HCT116 (cell line): Measurements from ENCODE around the gene GNPDA1. TPM values are rescaled to one million over a fixed set of nuclear protein-coding genes. Genes with fewer than 3 reads are reported as not detected.

Source experiments
- ATAC-seq: fragments of 200-7000 bp; cut with Tn5 transposase; 2 replicates; pipeline ENCODE4 v1.9.1; 2020; ENCODE audit warnings: mild to moderate bottlenecking, moderate library complexity
- BruUV-seq: library from RNA; stranded (reverse); fragments of 400-500 nt; replicated peaks from 2 replicates; lab custom pipeline; 2021; lab: Mats Ljungman, UMichigan
- CTCF ChIA-PET: fragments of 300-600 bp; sonication (Branson Sonifier 250); formaldehyde crosslinking; loops from one replicate; lab custom pipeline; 2021; ENCODE audit warnings: antibody characterized with exemption; lab: Charles Lee
- POLR2A ChIA-PET: fragments of 300-600, 350-600 bp; sonication (Branson Sonifier 250); formaldehyde crosslinking; loops from one replicate; lab custom pipeline; 2021; ENCODE audit warnings: antibody characterized with exemption; lab: Charles Lee
- RAD21 ChIA-PET, 2 experiments: fragments of 300-600 bp; sonication (Branson Sonifier 250); formaldehyde crosslinking; loops; one replicate each; lab custom pipeline; 2023; ENCODE audit warnings: low total read pairs in 2 of 2; ENCODE audit not compliant: uncharacterized antibody in 2 of 2, unreplicated experiment in 2 of 2, low non-redundant PET in 1 of 2; lab: Charles Lee
- DNase-seq: peaks from one replicate; pipeline ENCODE4 v3.0.0-alpha.2; 2010; ENCODE audit warnings: low read depth, low spot score
- H2AFZ ChIP-seq: fragments of 200-600 bp; shearing (Covaris generic), sonication (generic); 2 replicates; pipeline ENCODE4 v1.6.1; 2017; ENCODE audit warnings: low read depth, mixed run types, mixed read lengths, antibody characterized with exemption, low read length; ENCODE audit not compliant: poor library complexity, severe bottlenecking
- H3K27ac ChIP-seq: 2 replicates; pipeline ENCODE4 v1.5.1; 2012; ENCODE audit warnings: low read depth, low read length
- H3K27me3 ChIP-seq: fragments of 200-600 bp; sonication (generic); 2 replicates; pipeline ENCODE4 v1.6.1; 2016; ENCODE audit warnings: mixed run types, low read length, mixed read lengths; ENCODE audit not compliant: insufficient read depth
- H3K36me3 ChIP-seq, 2 experiments: fragments of 200-500 bp in 1 of 2; fragments of 200-600 bp in 1 of 2; sonication (Bioruptor generic) in 1 of 2; sonication (generic) in 1 of 2; 2 replicates each; pipeline versions ENCODE4 v1.5.1 to v1.6.1; 2014 to 2016; ENCODE audit warnings: low read length in 2 of 2, inconsistent platforms in 1 of 2, mixed read lengths in 1 of 2, mixed run types in 1 of 2; ENCODE audit not compliant: insufficient read depth in 2 of 2, control insufficient read depth in 1 of 2
- H3K4me1 ChIP-seq, 2 experiments: fragments of 200-600 bp in 1 of 2; sonication (generic) in 1 of 2; 2 replicates each; pipeline versions ENCODE4 v1.5.1 to v1.6.1; 2012 to 2017; ENCODE audit warnings: low read length in 2 of 2, inconsistent platforms in 1 of 2, mild to moderate bottlenecking in 1 of 2, mixed read lengths in 1 of 2, mixed run types in 1 of 2, moderate library complexity in 1 of 2; ENCODE audit not compliant: insufficient read depth in 2 of 2, control insufficient read depth in 1 of 2
- H3K4me2 ChIP-seq: fragments of 200-600 bp; sonication (generic); 2 replicates; pipeline ENCODE4 v1.6.1; 2017; ENCODE audit warnings: mixed run types, low read length, mixed read lengths
- H3K4me3 ChIP-seq, 2 experiments: fragments of 200-600 bp in 1 of 2; sonication (generic) in 1 of 2; replicated peaks in 1 of 2; 2 replicates each; pipeline ENCODE4 v1.5.1; 2011 to 2016; ENCODE audit warnings: low read length in 2 of 2, control low read depth in 1 of 2, low read depth in 1 of 2, mild to moderate bottlenecking in 1 of 2, mixed read lengths in 1 of 2, mixed run types in 1 of 2
- H3K79me2 ChIP-seq: fragments of 200-600 bp; sonication (generic); 2 replicates; pipeline ENCODE4 v1.6.1; 2017; ENCODE audit warnings: mild to moderate bottlenecking, mixed run types, low read length, moderate library complexity, mixed read lengths; ENCODE audit not compliant: insufficient read depth
- H3K9ac ChIP-seq: fragments of 200-600 bp; sonication (generic); 2 replicates; pipeline ENCODE4 v1.6.1; 2016; ENCODE audit warnings: low read length, mixed read lengths
- H3K9me2 ChIP-seq: fragments of 200-600 bp; sonication (generic), shearing (Covaris generic); 2 replicates; pipeline ENCODE4 v1.6.1; 2017; ENCODE audit warnings: mixed run types, mild to moderate bottlenecking, moderate library complexity; ENCODE audit not compliant: insufficient read depth
- H3K9me3 ChIP-seq, 2 experiments: fragments of 200-500 bp in 1 of 2; fragments of 200-600 bp in 1 of 2; sonication (Bioruptor generic) in 1 of 2; sonication (generic) in 1 of 2; 2 replicates each; pipeline ENCODE4 v1.6.1; 2014 to 2017; ENCODE audit warnings: low read length in 2 of 2, mixed read lengths in 2 of 2, inconsistent platforms in 1 of 2, low read depth in 1 of 2, mild to moderate bottlenecking in 1 of 2, mixed run types in 1 of 2, moderate library complexity in 1 of 2; ENCODE audit not compliant: control insufficient read depth in 1 of 2, insufficient read depth in 1 of 2
- H4K20me1 ChIP-seq: fragments of 200-600 bp; sonication (generic), shearing (Covaris generic); 2 replicates; pipeline ENCODE4 v1.6.1; 2017; ENCODE audit warnings: mixed run types, mild to moderate bottlenecking, moderate library complexity; ENCODE audit not compliant: insufficient read depth
- CEBPB ChIP-seq: IDR thresholded peaks from 2 replicates; pipeline ENCODE4 v1.6.1; 2012; ENCODE audit warnings: low read depth
- EGR1 ChIP-seq: IDR thresholded peaks from 2 replicates; pipeline ENCODE4 v1.6.1; 2012; ENCODE audit warnings: low read depth
- POLR2A ChIP-seq: IDR thresholded peaks from 2 replicates; pipeline ENCODE4 v1.7.0; 2011; ENCODE audit warnings: borderline replicate concordance; ENCODE audit not compliant: insufficient read depth, insufficient read length; ENCODE audit errors: extremely low read depth
- SIN3A ChIP-seq: IDR thresholded peaks from 2 replicates; pipeline ENCODE4 v1.6.1; 2012; ENCODE audit warnings: low read depth
- SRF ChIP-seq: IDR thresholded peaks from 2 replicates; pipeline ENCODE4 v1.6.1; 2012; ENCODE audit warnings: low read depth
- TCF7L2 ChIP-seq: IDR thresholded peaks from 2 replicates; pipeline ENCODE4 v1.7.0; 2011; ENCODE audit warnings: borderline replicate concordance, inconsistent platforms; ENCODE audit not compliant: insufficient read depth, insufficient read length; ENCODE audit errors: extremely low read depth
- YY1 ChIP-seq: IDR thresholded peaks from 2 replicates; pipeline ENCODE4 v1.6.1; 2011; ENCODE audit warnings: low read length, low read depth, moderate library complexity, mild to moderate bottlenecking; ENCODE audit not compliant: insufficient replicate concordance; ENCODE audit errors: extremely low read depth
- ZNF274 ChIP-seq: fragments of 200-500 bp; sonication (Bioruptor generic); IDR thresholded peaks from 2 replicates; pipeline ENCODE4 v1.6.1; 2014; ENCODE audit warnings: mild to moderate bottlenecking, low read depth, low read length, inconsistent platforms
- intact Hi-C: fragments of 100-400 bp; cut with micrococcal nuclease; formaldehyde crosslinking; loops from 2 replicates; pipeline ENCODE4 v1.10.0; 2022
- total RNA-seq: library from RNA; stranded (reverse); gene quantifications from one replicate; pipeline ENCODE4 v1.2.1, GENCODE V29; 2021; ENCODE audit not compliant: unreplicated experiment

The GNPDA1 gene
- total RNA-seq, 1 experiment from 2014 or later = 45.6 TPM

GRCh38 chr5:141968914-141969608 lies 43.8 kb downstream of the GNPDA1 start, which contains the start of gene RNF14 (continued):
- TF ChIP-seq CEBPB (no peak), SIN3A (peak; percentile 88)

DNA sequence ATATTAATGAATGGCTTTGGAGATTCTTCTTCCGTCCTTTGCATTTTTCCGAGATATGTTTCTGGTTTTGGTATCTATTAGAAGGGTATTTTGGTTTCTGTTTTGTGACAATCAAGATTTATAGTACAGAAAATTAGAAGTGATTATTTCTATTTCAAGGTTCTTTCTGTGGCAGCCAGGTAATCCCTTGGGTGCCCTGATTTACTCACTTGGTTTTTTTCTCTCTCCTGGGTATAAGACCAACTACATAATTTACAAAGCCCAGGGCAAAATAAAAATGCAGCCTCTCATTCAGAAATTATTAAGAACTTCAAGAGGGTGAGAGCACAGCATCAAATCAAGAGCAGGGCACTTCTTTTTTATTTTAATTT lies 45.9 kb downstream of the GNPDA1 start:
- H3K9me3 ChIP-seq = no peaks in the 10 kb centered on the region
- ATAC-seq = no peak
- no peak overlapping the region for H3K4me3 ChIP-seq
- BruUV-seq = no TSS peak
- no peak overlapping the region for H3K27ac ChIP-seq
- no peaks in the 10 kb centered on the region for H4K20me1 ChIP-seq
- no peaks in the 10 kb centered on the region for H3K9me2 ChIP-seq
- H3K36me3 ChIP-seq = no peaks in the 10 kb centered on the region
- ChIA-PET POLR2A (no interaction called here), CTCF (no interaction called here), RAD21 (no interaction called here)
- peaks cover 22% of the 10 kb centered on the region for H3K79me2 ChIP-seq
- TF ChIP-seq SRF (no peak), ZNF274 (no peak), EGR1 (no peak), YY1 (no peak), POLR2A (no peak), TCF7L2 (no peak)
- no peak overlapping the region for H3K9ac ChIP-seq
- H2AFZ ChIP-seq = no peak overlapping the region
- H3K27me3 ChIP-seq = no peaks in the 10 kb centered on the region
- DNase-seq = no peak
- peaks cover 6 to 16% of the 10 kb centered on the region in 2 experiments for H3K4me1 ChIP-seq
- no peak overlapping the region for H3K4me2 ChIP-seq
- intact Hi-C loops = no loop called here
